Lower lobe of right lung (tissue), 2 donors: ENCODE measurements around the gene TRMT112. TPM values are rescaled to one million over a fixed set of nuclear protein-coding genes. Genes with fewer than 3 reads are reported as not detected.

Source experiments
- ATAC-seq, 2 donors: fragments of 200-7000 bp; cut with Tn5 transposase; one replicate each; pipeline ENCODE4 v1.9.1; 2020 to 2022; ENCODE audit warnings: mild to moderate bottlenecking in 2 of 2, moderate library complexity in 2 of 2
- DNase-seq: peaks from one replicate; pipeline ENCODE4 v3.0.0-alpha.2; 2020
- H3K27ac ChIP-seq: fragments of 200-600 bp; one replicate; pipeline ENCODE4 v1.8.0; 2022
- H3K27me3 ChIP-seq: fragments of 200-600 bp; one replicate; pipeline ENCODE4 v1.8.0; 2022; ENCODE audit warnings: low read depth
- H3K36me3 ChIP-seq: fragments of 200-600 bp; one replicate; pipeline ENCODE4 v1.8.0; 2022; ENCODE audit warnings: mild to moderate bottlenecking
- H3K4me1 ChIP-seq: fragments of 200-600 bp; one replicate; pipeline ENCODE4 v1.8.0; 2022
- H3K4me3 ChIP-seq: fragments of 200-600 bp; one replicate; pipeline ENCODE4 v1.8.0; 2022; ENCODE audit warnings: mild to moderate bottlenecking
- H3K9me3 ChIP-seq: fragments of 200-600 bp; one replicate; pipeline ENCODE4 v1.8.0; 2022
- intact Hi-C: fragments of 100-400 bp; cut with DNase I; formaldehyde crosslinking; loops from one replicate; pipeline ENCODE4 v1.11.0; 2022
- total RNA-seq: library from RNA; stranded (reverse); fragmentation: NEBNext Ultra II Directional; extraction: Animal tissue kit (Norgen Biotek cat#: 25700); gene quantifications from one replicate; pipeline ENCODE4 v1.2.1, GENCODE V29; 2021
- TF ChIP-seq, protein P1 (sequence below): fragments of 200-600 bp; IDR thresholded peaks from one replicate; pipeline ENCODE4 v1.8.0; 2022; ENCODE audit warnings: antibody characterized with exemption, mild to moderate bottlenecking
- donor health status: DM: no; HTN: yes; CAD: no; lungs with severe emphysema.

TRMT112 gene
- total RNA-seq, 1 donor from 2014 or later, result 178 TPM

GRCh38 chr11:64275841-64276240 lies 41.5 kb downstream of the TRMT112 start:
- Histone ChIP-seq H3K27me3 (no peaks in the 10 kb centered on the region), H3K36me3 (peaks cover 41% of the 10 kb centered on the region), H3K4me1 (peaks cover 14% of the 10 kb centered on the region), H3K9me3 (no peaks in the 10 kb centered on the region), H3K4me3 (no peak overlapping the region), H3K27ac (no peak overlapping the region)
- DNase-seq, result no peak
- intact Hi-C loops, result no loop called here
- no peak for ATAC-seq
- TF ChIP-seq, protein P1, sequence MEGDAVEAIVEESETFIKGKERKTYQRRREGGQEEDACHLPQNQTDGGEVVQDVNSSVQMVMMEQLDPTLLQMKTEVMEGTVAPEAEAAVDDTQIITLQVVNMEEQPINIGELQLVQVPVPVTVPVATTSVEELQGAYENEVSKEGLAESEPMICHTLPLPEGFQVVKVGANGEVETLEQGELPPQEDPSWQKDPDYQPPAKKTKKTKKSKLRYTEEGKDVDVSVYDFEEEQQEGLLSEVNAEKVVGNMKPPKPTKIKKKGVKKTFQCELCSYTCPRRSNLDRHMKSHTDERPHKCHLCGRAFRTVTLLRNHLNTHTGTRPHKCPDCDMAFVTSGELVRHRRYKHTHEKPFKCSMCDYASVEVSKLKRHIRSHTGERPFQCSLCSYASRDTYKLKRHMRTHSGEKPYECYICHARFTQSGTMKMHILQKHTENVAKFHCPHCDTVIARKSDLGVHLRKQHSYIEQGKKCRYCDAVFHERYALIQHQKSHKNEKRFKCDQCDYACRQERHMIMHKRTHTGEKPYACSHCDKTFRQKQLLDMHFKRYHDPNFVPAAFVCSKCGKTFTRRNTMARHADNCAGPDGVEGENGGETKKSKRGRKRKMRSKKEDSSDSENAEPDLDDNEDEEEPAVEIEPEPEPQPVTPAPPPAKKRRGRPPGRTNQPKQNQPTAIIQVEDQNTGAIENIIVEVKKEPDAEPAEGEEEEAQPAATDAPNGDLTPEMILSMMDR, result no peak

DNA sequence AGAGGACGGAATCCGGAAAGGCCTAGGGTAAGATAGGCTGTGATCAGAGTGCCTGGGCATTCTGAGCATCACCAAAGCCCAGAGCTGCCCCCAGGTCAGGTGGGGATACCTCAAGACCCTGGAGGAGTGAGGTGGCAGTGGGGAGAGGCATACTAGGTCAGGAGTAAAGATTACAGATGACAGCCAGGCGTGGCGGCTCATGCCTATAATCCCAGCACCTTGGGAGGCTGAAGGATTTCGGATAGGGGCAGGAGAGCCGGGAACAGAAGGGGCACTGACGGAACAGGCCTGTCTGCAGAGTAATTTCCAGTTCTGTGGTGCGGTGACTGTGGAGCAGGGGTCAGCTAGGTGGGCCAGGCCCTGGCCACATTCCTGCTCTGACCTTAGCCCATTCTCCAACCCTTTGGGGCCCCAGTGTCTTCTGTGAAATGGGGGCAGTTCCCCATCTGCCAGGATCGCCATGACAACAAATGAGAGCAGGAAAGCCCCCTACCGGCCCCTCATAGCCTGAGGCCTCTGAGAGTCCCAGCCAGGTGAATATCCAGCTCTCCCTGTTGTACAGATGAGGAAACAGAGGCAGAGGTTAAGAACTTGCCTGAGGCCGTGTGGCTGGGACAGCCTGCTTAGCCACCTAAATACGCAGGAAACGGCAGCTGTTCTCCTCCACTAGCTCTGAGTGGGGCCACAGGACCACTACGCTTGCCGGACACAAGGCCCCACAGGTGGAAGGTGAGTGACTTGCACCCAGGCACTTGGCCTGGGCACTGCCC lies 42.1 kb downstream of the TRMT112 start:
- H3K4me1 ChIP-seq, result peaks cover 14% of the 10 kb centered on the region
- ATAC-seq, result no peak
- no peak overlapping the region for H3K27ac ChIP-seq

GRCh38 chr11:64269540-64270220 lies 47.7 kb downstream of the TRMT112 start:
- peak; percentile 89 to 94 for ATAC-seq
- intact Hi-C loops, result no loop called here

More for the DNA sequence above, 42.1 kb downstream of the TRMT112 start:
- no peaks in the 10 kb centered on the region for H3K27me3 ChIP-seq
- peaks cover 38% of the 10 kb centered on the region for H3K36me3 ChIP-seq
- no peak for DNase-seq
- no peaks in the 10 kb centered on the region for H3K9me3 ChIP-seq
- no peak overlapping the region for H3K4me3 ChIP-seq
- TF ChIP-seq, protein P1, result no peak
- intact Hi-C loops, result no loop called here

DNA sequence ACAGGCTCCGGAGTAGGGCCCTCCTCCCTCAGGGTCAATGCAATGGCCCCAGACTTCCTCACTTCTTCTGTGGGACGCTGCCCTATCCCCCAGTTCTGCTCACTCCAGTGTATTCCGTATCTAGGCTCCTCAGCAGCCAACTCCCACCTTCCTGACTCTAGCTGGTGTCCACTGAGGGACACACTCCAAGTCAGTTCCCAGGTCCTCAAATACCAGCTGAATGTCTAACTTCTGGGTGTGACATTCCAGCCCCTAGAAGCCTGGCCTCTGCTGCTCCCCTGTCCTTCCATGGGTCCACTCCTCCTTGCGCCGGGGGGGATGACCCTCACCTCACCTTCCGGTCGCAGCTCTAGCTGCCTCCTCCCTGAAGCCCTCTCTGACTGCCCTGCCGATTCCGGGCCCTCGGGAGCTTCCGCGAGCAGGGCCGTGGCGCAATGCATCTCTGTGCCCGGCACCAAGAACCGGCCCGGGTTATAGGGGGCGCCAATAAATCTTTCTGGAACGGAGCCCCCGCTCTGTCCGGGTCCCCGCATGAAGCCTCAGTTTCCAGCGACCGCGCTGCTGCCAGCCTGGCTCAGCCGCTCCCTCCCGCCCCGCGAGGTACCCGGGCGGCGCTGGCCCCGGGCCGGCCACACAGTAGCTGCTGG lies 48.3 kb downstream of the TRMT112 start:
- DNase-seq (peak; percentile 84), ATAC-seq (peak; percentile 31 to 48)
- H3K4me3 ChIP-seq, result peak overlapping the region; percentile 95
- H3K4me1 ChIP-seq, result peaks cover 40% of the 10 kb centered on the region
- no peaks in the 10 kb centered on the region for H3K9me3 ChIP-seq
- peak overlapping the region; percentile 99 for H3K27ac ChIP-seq
- no peaks in the 10 kb centered on the region for H3K27me3 ChIP-seq
- peaks cover 33% of the 10 kb centered on the region for H3K36me3 ChIP-seq
- TF ChIP-seq, protein P1, result no peak
- intact Hi-C loops, result no loop called here

More at GRCh38 chr11:64269540-64270220, 47.7 kb downstream of the TRMT112 start:
- TF ChIP-seq, protein P1, result peak; percentile 19
- Histone ChIP-seq H3K27ac (peak overlapping the region; percentile 99), H3K4me3 (peak overlapping the region; percentile 95), H3K4me1 (peaks cover 40% of the 10 kb centered on the region), H3K9me3 (no peaks in the 10 kb centered on the region), H3K27me3 (no peaks in the 10 kb centered on the region), H3K36me3 (peaks cover 27% of the 10 kb centered on the region)
- DNase-seq, result peak; percentile 98

GRCh38 chr11:64268025-64268892 lies 49.1 kb downstream of the TRMT112 start:
- DNase-seq, result peak; percentile 72
- intact Hi-C loops, result no loop called here

More at GRCh38 chr11:64268025-64268892, 49.1 kb downstream of the TRMT112 start:
- peak overlapping the region; percentile 95 for H3K4me3 ChIP-seq
- TF ChIP-seq, protein P1, result no peak
- H3K36me3 ChIP-seq, result peaks cover 41% of the 10 kb centered on the region
- ATAC-seq, result no peak
- no peaks in the 10 kb centered on the region for H3K27me3 ChIP-seq
- H3K9me3 ChIP-seq, result no peaks in the 10 kb centered on the region
- H3K27ac ChIP-seq, result peak overlapping the region; percentile 99
- peaks cover 40% of the 10 kb centered on the region for H3K4me1 ChIP-seq
